H9 (cell line): ENCODE data around the gene TMEM184B. TPM values are rescaled to one million over a fixed set of nuclear protein-coding genes. Genes with fewer than 3 reads are reported as not detected.

Experiments
- DNase-seq: peaks from one replicate; pipeline ENCODE4 v3.0.0-alpha.2; 2017
- H2AFZ ChIP-seq: one replicate; pipeline ENCODE4 v1.6.1; 2013; ENCODE audit warnings: mild to moderate bottlenecking, low read length, control low read depth, moderate library complexity
- H2AK5ac ChIP-seq: 2 replicates; pipeline ENCODE4 v1.6.1; 2013; ENCODE audit warnings: low read length, control low read depth, mixed read lengths; ENCODE audit not compliant: insufficient read length
- H2BK120ac ChIP-seq: one replicate; pipeline ENCODE4 v1.6.1; 2013; ENCODE audit warnings: low read depth, mild to moderate bottlenecking, low read length, control low read depth, inconsistent platforms; ENCODE audit not compliant: poor library complexity, severe bottlenecking
- H2BK12ac ChIP-seq: 2 replicates; pipeline ENCODE4 v1.6.1; 2013; ENCODE audit warnings: low read length, control low read depth, mixed read lengths, low read depth; ENCODE audit not compliant: insufficient read length
- H2BK15ac ChIP-seq: 2 replicates; pipeline ENCODE4 v1.6.1; 2013; ENCODE audit warnings: low read depth, low read length, control low read depth
- H2BK20ac ChIP-seq: one replicate; pipeline ENCODE4 v1.6.1; 2013; ENCODE audit warnings: low read depth, mild to moderate bottlenecking, low read length, control low read depth, inconsistent platforms; ENCODE audit not compliant: poor library complexity, severe bottlenecking
- H2BK5ac ChIP-seq: 2 replicates; pipeline ENCODE4 v1.6.1; 2013; ENCODE audit warnings: low read length, control low read depth, mixed read lengths; ENCODE audit not compliant: insufficient read length
- H3K14ac ChIP-seq: 2 replicates; pipeline ENCODE4 v1.6.1; 2013; ENCODE audit warnings: low read length, control low read depth; ENCODE audit not compliant: insufficient read depth
- H3K18ac ChIP-seq: 2 replicates; pipeline ENCODE4 v1.6.1; 2013; ENCODE audit warnings: low read depth, mild to moderate bottlenecking, mixed read lengths, low read length, control low read depth; ENCODE audit not compliant: insufficient read length
- H3K23ac ChIP-seq: 2 replicates; pipeline ENCODE4 v1.6.1; 2013; ENCODE audit warnings: low read length, control low read depth, mixed read lengths, low read depth; ENCODE audit not compliant: insufficient read length
- H3K23me2 ChIP-seq: 2 replicates; pipeline ENCODE4 v1.6.1; 2013; ENCODE audit warnings: low read depth, mild to moderate bottlenecking, mixed read lengths, low read length, control low read depth; ENCODE audit not compliant: insufficient read length, poor library complexity, severe bottlenecking
- H3K27ac ChIP-seq: 2 replicates; pipeline ENCODE4 v1.5.1; 2013; ENCODE audit warnings: low read length, control low read depth, mixed read lengths, low read depth; ENCODE audit not compliant: insufficient read length
- H3K27me3 ChIP-seq: 2 replicates; pipeline ENCODE4 v1.6.1; 2013; ENCODE audit warnings: low read length, control low read depth, inconsistent platforms; ENCODE audit not compliant: insufficient read depth
- H3K4ac ChIP-seq: 2 replicates; pipeline ENCODE4 v1.6.1; 2013; ENCODE audit warnings: low read depth, mild to moderate bottlenecking, control low read depth, inconsistent platforms, low read length, moderate library complexity
- H3K4me1 ChIP-seq: 2 replicates; pipeline ENCODE4 v1.6.1; 2013; ENCODE audit warnings: low read length, control low read depth, inconsistent platforms; ENCODE audit not compliant: insufficient read depth
- H3K4me2 ChIP-seq: 2 replicates; pipeline ENCODE4 v1.6.1; 2013; ENCODE audit warnings: low read length, control low read depth, mixed read lengths; ENCODE audit not compliant: insufficient read length, insufficient read depth
- H3K56ac ChIP-seq: 2 replicates; pipeline ENCODE4 v1.6.1; 2013; ENCODE audit warnings: low read depth, mild to moderate bottlenecking, mixed read lengths, low read length, control low read depth; ENCODE audit not compliant: insufficient read length
- H3K79me1 ChIP-seq: 2 replicates; pipeline ENCODE4 v1.6.1; 2013; ENCODE audit warnings: low read depth, mild to moderate bottlenecking, moderate library complexity, low read length, control low read depth, inconsistent platforms; ENCODE audit not compliant: insufficient read depth, poor library complexity, severe bottlenecking
- H3K79me2 ChIP-seq: 2 replicates; pipeline ENCODE4 v1.6.1; 2013; ENCODE audit warnings: low read length, control low read depth, inconsistent platforms; ENCODE audit not compliant: insufficient read depth
- H3K9ac ChIP-seq: 2 replicates; pipeline ENCODE4 v1.6.1; 2013; ENCODE audit warnings: low read length, control low read depth, mixed read lengths; ENCODE audit not compliant: insufficient read length; ENCODE audit errors: extremely low read depth
- H3K9me3 ChIP-seq: one replicate; pipeline ENCODE4 v1.6.1; 2013; ENCODE audit warnings: low read depth, low read length, inconsistent platforms; ENCODE audit not compliant: control insufficient read depth
- H3T11ph ChIP-seq: one replicate; pipeline ENCODE4 v1.6.1; 2013; ENCODE audit warnings: mild to moderate bottlenecking, low read length, control low read depth, inconsistent platforms
- H4K20me1 ChIP-seq: one replicate; pipeline ENCODE4 v1.6.1; 2013; ENCODE audit not compliant: control insufficient read depth, insufficient read length, insufficient read depth
- H4K5ac ChIP-seq: 2 replicates; pipeline ENCODE4 v1.6.1; 2013; ENCODE audit warnings: low read depth, mild to moderate bottlenecking, mixed read lengths, low read length, control low read depth; ENCODE audit not compliant: insufficient read length
- H4K8ac ChIP-seq: replicated peaks from 2 replicates; pipeline ENCODE4 v1.6.1; 2013; ENCODE audit warnings: low read length, control low read depth, mixed read lengths, low read depth; ENCODE audit not compliant: insufficient read length
- H4K91ac ChIP-seq: 2 replicates; pipeline ENCODE4 v1.6.1; 2013; ENCODE audit warnings: low read depth, mild to moderate bottlenecking, moderate library complexity, mixed read lengths, low read length, control low read depth; ENCODE audit not compliant: insufficient read length
- H3K27ac Mint-ChIP-seq, 3 experiments: 2 replicates in 2 of 3; 3 replicates in 1 of 3; pipeline ENCODE4 v1.8.0; 2020 to 2021; ENCODE audit warnings: mixed read lengths in 3 of 3, mild to moderate bottlenecking in 1 of 3, moderate library complexity in 1 of 3
- H3K27me3 Mint-ChIP-seq: 2 replicates; pipeline ENCODE4 v1.8.0; 2021; ENCODE audit warnings: low read depth, mild to moderate bottlenecking, moderate library complexity, mixed read lengths
- H3K36me3 Mint-ChIP-seq, 3 experiments: 2 replicates in 2 of 3; 3 replicates in 1 of 3; pipeline ENCODE4 v1.8.0; 2020 to 2021; ENCODE audit warnings: low read depth in 3 of 3, mixed read lengths in 3 of 3; ENCODE audit not compliant: insufficient read depth in 1 of 3
- H3K4me1 Mint-ChIP-seq, 2 experiments: 2 replicates each; pipeline ENCODE4 v1.8.0; 2020; ENCODE audit warnings: mixed read lengths in 2 of 2
- H3K4me3 Mint-ChIP-seq, 2 experiments: 2 replicates in 1 of 2; 3 replicates in 1 of 2; pipeline ENCODE4 v1.8.0; 2020 to 2021; ENCODE audit warnings: mild to moderate bottlenecking in 2 of 2, mixed read lengths in 2 of 2, moderate library complexity in 1 of 2
- H3K9me3 Mint-ChIP-seq, 2 experiments: 2 replicates in 1 of 2; 3 replicates in 1 of 2; pipeline ENCODE4 v1.8.0; 2020; ENCODE audit warnings: mild to moderate bottlenecking in 2 of 2, mixed read lengths in 2 of 2, moderate library complexity in 1 of 2
- WGBS: extraction: QIAGEN DNeasy Blood & Tissue Kit; methylation state at CpG from one replicate; pipeline ENCODE4 v1.1.7; 2013; ENCODE audit warnings: missing lambda C conversion rate, low lambda C conversion rate, mixed read lengths; ENCODE audit not compliant: insufficient read length; ENCODE audit errors: extremely low coverage; 5-methylcytosine and 5-hydroxymethylcytosine counted together
- total RNA-seq: library from RNA; stranded (reverse); gene quantifications from 2 replicates; pipeline ENCODE4 v1.2.1, GENCODE V29; 2021
- TF ChIP-seq, protein P1 (sequence below): fragments of 200-600 bp; sonication (generic); conservative IDR thresholded peaks from 3 replicates; pipeline ENCODE4 v1.8.0; 2021; ENCODE audit warnings: antibody characterized with exemption, mild to moderate bottlenecking

Gene TMEM184B
- total RNA-seq, 1 experiment from 2014 or later: 58.5 TPM

GRCh38 chr22:38304526-38304925 is 31.7 kb upstream of the TMEM184B start:
- peak overlapping the region in 2 of 3 experiments; percentile 73 to 94; a peak in 4 of 7 replicates for H3K27ac Mint-ChIP-seq
- Histone ChIP-seq H4K20me1 (peaks cover 7% of the 10 kb centered on the region), H4K8ac (no peak overlapping the region), H3K27me3 (no peaks in the 10 kb centered on the region), H2BK5ac (peak overlapping the region; percentile 65), H3K4ac (no peak overlapping the region), H2BK20ac (no peak overlapping the region), H3K27ac (no peak overlapping the region), H3K4me2 (no peak overlapping the region), H3K9me3 (no peaks in the 10 kb centered on the region), H3K9ac (no peak overlapping the region), H3T11ph (no peak overlapping the region), H3K23me2 (no peaks in the 10 kb centered on the region), H2AFZ (no peak overlapping the region), H3K79me1 (peaks cover 6% of the 10 kb centered on the region), H4K91ac (no peak overlapping the region), H3K79me2 (peaks cover 46% of the 10 kb centered on the region; the same call in 1 of the 2 replicates), H3K56ac (no peak overlapping the region), H3K14ac (no peak overlapping the region; the same call in 1 of the 2 replicates), H3K18ac (no peak overlapping the region), H3K4me1 (peaks cover 3% of the 10 kb centered on the region; the same call in 1 of the 2 replicates), H2BK12ac (no peak overlapping the region), H4K5ac (no peak overlapping the region), H2BK15ac (no peak overlapping the region), H2AK5ac (no peak overlapping the region), H2BK120ac (no peak overlapping the region), H3K23ac (no peak overlapping the region)
- no peaks in the 10 kb centered on the region for H3K27me3 Mint-ChIP-seq
- no CpG with 5 or more reads among the region's 13 CpGs for WGBS
- TF ChIP-seq, protein P1, sequence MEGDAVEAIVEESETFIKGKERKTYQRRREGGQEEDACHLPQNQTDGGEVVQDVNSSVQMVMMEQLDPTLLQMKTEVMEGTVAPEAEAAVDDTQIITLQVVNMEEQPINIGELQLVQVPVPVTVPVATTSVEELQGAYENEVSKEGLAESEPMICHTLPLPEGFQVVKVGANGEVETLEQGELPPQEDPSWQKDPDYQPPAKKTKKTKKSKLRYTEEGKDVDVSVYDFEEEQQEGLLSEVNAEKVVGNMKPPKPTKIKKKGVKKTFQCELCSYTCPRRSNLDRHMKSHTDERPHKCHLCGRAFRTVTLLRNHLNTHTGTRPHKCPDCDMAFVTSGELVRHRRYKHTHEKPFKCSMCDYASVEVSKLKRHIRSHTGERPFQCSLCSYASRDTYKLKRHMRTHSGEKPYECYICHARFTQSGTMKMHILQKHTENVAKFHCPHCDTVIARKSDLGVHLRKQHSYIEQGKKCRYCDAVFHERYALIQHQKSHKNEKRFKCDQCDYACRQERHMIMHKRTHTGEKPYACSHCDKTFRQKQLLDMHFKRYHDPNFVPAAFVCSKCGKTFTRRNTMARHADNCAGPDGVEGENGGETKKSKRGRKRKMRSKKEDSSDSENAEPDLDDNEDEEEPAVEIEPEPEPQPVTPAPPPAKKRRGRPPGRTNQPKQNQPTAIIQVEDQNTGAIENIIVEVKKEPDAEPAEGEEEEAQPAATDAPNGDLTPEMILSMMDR: peak; percentile 22; the same call in 1 of the 3 replicates
- H3K36me3 Mint-ChIP-seq: peaks cover 47 to 81% (median 79%) of the 10 kb centered on the region in 3 experiments
- H3K9me3 Mint-ChIP-seq: no peaks in the 10 kb centered on the region; a peak in 1 of 5 replicates
- H3K4me1 Mint-ChIP-seq: peaks cover 34 to 59% of the 10 kb centered on the region in 2 experiments
- DNase-seq: no peak
- H3K4me3 Mint-ChIP-seq: no peak overlapping the region
